ENCODE results near the gene ALCAM.

DNA sequence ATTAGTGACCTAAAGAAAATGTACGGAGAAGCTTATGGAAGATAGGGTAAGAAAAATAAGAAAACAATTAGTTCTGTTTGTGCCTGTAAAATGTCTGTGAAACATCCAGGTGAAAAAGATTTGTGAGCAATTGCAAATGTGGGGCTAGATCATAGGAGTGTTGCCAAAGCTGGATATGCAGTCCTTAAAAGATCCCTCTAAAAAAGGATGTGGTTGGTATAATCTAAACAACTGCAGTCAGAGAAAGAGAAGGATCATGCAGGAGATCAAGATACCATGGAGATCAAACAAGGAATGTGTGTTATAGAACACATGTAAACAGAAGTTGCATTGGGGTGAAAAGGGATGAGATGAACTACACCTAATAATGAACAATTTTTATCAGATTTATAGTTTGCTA, 116.8 kb downstream of the ALCAM start:
- TF ChIP-seq EZH2 (IDR thresholded peaks at IDR 0.05; ENCODE audit: low read depth, low read length, severe bottlenecking) (no peak), NRF1 (IDR thresholded peaks at IDR 0.05; ENCODE audit: low read depth, low read length) (no peak), BACH1 (IDR thresholded peaks at IDR 0.05; ENCODE audit: low read length) (no peak), JUN (IDR thresholded peaks at IDR 0.05; ENCODE audit: low read depth, low read length) (no peak)
- TF ChIP-seq, protein P1, sequence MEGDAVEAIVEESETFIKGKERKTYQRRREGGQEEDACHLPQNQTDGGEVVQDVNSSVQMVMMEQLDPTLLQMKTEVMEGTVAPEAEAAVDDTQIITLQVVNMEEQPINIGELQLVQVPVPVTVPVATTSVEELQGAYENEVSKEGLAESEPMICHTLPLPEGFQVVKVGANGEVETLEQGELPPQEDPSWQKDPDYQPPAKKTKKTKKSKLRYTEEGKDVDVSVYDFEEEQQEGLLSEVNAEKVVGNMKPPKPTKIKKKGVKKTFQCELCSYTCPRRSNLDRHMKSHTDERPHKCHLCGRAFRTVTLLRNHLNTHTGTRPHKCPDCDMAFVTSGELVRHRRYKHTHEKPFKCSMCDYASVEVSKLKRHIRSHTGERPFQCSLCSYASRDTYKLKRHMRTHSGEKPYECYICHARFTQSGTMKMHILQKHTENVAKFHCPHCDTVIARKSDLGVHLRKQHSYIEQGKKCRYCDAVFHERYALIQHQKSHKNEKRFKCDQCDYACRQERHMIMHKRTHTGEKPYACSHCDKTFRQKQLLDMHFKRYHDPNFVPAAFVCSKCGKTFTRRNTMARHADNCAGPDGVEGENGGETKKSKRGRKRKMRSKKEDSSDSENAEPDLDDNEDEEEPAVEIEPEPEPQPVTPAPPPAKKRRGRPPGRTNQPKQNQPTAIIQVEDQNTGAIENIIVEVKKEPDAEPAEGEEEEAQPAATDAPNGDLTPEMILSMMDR (IDR thresholded peaks at IDR 0.05; ENCODE audit: control extremely low read depth in 1 of 3, insufficient read depth in 1 of 3, low read depth in 1 of 3, low read length in 3 of 3) = no peak

Data from H1 (cell line).